Adrenal gland (tissue), 12 donors: ENCODE data around the gene CACNA1C. TPM values are rescaled to one million over a fixed set of nuclear protein-coding genes. Genes with fewer than 3 reads are reported as not detected.

Experiments used
- DNase-seq, 7 donors: peaks; one replicate each; pipeline ENCODE4 v3.0.0-alpha.2; 2019 to 2020
- H3K27ac ChIP-seq, 5 donors: fragments of 200-600 bp; sonication (generic) in 4 of 5; 1 replicate in 3 of 5; 2 replicates in 2 of 5; pipeline versions ENCODE4 v1.5.1 to v1.8.0; 2016 to 2020; ENCODE audit warnings: mild to moderate bottlenecking in 1 of 5
- H3K27me3 ChIP-seq: fragments of 200-600 bp; 2 replicates; pipeline ENCODE4 v1.8.0; 2021
- H3K36me3 ChIP-seq, 2 donors: fragments of 200-600 bp; replicated peaks in 1 of 2; 1 replicate in 1 of 2; 2 replicates in 1 of 2; pipeline versions ENCODE4 v1.5.1 to v1.8.0; 2018 to 2022
- H3K4me1 ChIP-seq, 2 donors: fragments of 200-600 bp; replicated peaks in 1 of 2; 1 replicate in 1 of 2; 2 replicates in 1 of 2; pipeline versions ENCODE4 v1.5.1 to v1.8.0; 2018 to 2021
- H3K4me3 ChIP-seq, 4 donors: fragments of 200-600 bp; sonication (generic) in 3 of 4; one replicate each; pipeline ENCODE4 v1.5.1; 2016 to 2018
- H3K9me3 ChIP-seq, 3 donors: fragments of 200-600 bp; sonication (generic) in 1 of 3; replicated peaks in 1 of 3; 1 replicate in 2 of 3; 2 replicates in 1 of 3; pipeline versions ENCODE4 v1.5.1 to v1.8.0; 2016 to 2021
- CTCF ChIP-seq, 6 experiments: fragments of 450-650 bp in 4 of 6; fragments of 200-600 bp in 2 of 6; sonication (generic) in 1 of 6; IDR thresholded peaks; 1 replicate in 5 of 6; 2 replicates in 1 of 6; pipeline versions ENCODE4 v1.5.1 to v1.8.0; 2016 to 2021; ENCODE audit warnings: antibody characterized with exemption in 6 of 6, mild to moderate bottlenecking in 2 of 6, moderate library complexity in 1 of 6
- POLR2A ChIP-seq, 2 donors: fragments of 450-650 bp; IDR thresholded peaks; one replicate each; pipeline ENCODE4 v1.6.1; 2017; ENCODE audit warnings: antibody characterized with exemption in 2 of 2, mild to moderate bottlenecking in 2 of 2, moderate library complexity in 1 of 2
- WGBS, 4 donors: extraction: QIAGEN DNeasy Blood & Tissue Kit in 2 of 4; methylation state at CpG; one replicate each; pipeline versions ENCODE4 v1.1.5 to v1.1.7; 2013 to 2017; 5-methylcytosine and 5-hydroxymethylcytosine counted together
- intact Hi-C, 2 donors: fragments of 100-400 bp; cut with DNase I; formaldehyde crosslinking; loops; one replicate each; pipeline versions ENCODE4 v1.14.1 to v1.15.0; 2022 to 2023
- polyA plus RNA-seq, 3 donors: library from polyadenylated mRNA; stranded (reverse); fragments of 200-250 nt in 2 of 3; fragments of 350-450 nt in 1 of 3; fragmentation: Illumina TruSeq in 1 of 3; extraction: RNeasy Lipid Tissue Mini Kit (QIAGEN cat#74804) in 1 of 3; gene quantifications; one replicate each; pipeline ENCODE4 v1.2.3, GENCODE V29; 2013 to 2014
- total RNA-seq, 9 donors: library from RNA; depleted of rRNA in 4 of 9; stranded (reverse); fragments of >200 nt in 4 of 9; fragments of 120-200 nt in 1 of 9; fragmentation: NEBNext Ultra II Directional in 1 of 9; extraction: Animal tissue kit (Norgen Biotek cat#: 25700) in 1 of 9; gene quantifications; one replicate each; pipeline versions ENCODE4 v1.1.0 to v1.2.4, GENCODE V29; 2013 to 2023
- donor health status: healthy with polysubstance abuse.
- donor health status: Bipolar disorder and iron deficiency.
- donor health status: DM: yes; HTN: yes; CAD: no.
- donor health status: DM: no; HTN: no; CAD: no.
- donor health status: DM: no; HTN: no; CAD: no.
- donor health status: DM: yes; HTN: yes; CAD: no.

Gene CACNA1C
- total and polyA plus RNA-seq, 12 donors, result 1.4 to 5.8 (median 3.5) TPM

GRCh38 chr12:2301531-2302461, 249.0 kb downstream of the CACNA1C start:
- H3K4me3 ChIP-seq, result no peak overlapping the region
- DNase-seq, result peak; percentile 63 to 76 (median 73)
- intact Hi-C loops, result no loop called here
- peak overlapping the region in 1 of 5 donors; percentile 64 for H3K27ac ChIP-seq
- H3K9me3 ChIP-seq, result no peaks in the 10 kb centered on the region
- no peaks in the 10 kb centered on the region for H3K27me3 ChIP-seq
- H3K36me3 ChIP-seq, result no peaks in the 10 kb centered on the region
- TF ChIP-seq POLR2A (IDR thresholded peaks at IDR 0.05) (no peak), CTCF (IDR thresholded peaks at IDR 0.05) (no peak)
- 50 to 57% (median 53%) methylated on average over 13 to 14 of the region's 14 CpGs for WGBS, 4 donors
- H3K4me1 ChIP-seq, result peaks cover 0 to 19% of the 10 kb centered on the region in 2 donors

GRCh38 chr12:2302711-2303580, 250.2 kb downstream of the CACNA1C start:
- Histone ChIP-seq H3K36me3 (no peaks in the 10 kb centered on the region), H3K4me3 (no peak overlapping the region), H3K27me3 (no peaks in the 10 kb centered on the region), H3K9me3 (no peaks in the 10 kb centered on the region), H3K4me1 (peaks cover 0 to 19% of the 10 kb centered on the region in 2 donors), H3K27ac (peak overlapping the region in 1 of 5 donors; percentile 64)
- 88 to 92% (median 88%) methylated on average over 20 to 21 of the region's 21 CpGs for WGBS, 4 donors
- no peak for TF ChIP-seq CTCF (IDR thresholded peaks at IDR 0.05)
- TF ChIP-seq POLR2A (IDR thresholded peaks at IDR 0.05), result no peak
- intact Hi-C loops, result no loop called here
- no peak for DNase-seq

- peaks cover 0 to 19% of the 10 kb centered on the region in 2 donors for H3K4me1 ChIP-seq
- no peak for DNase-seq
- no peak for TF ChIP-seq POLR2A (IDR thresholded peaks at IDR 0.05)
- TF ChIP-seq CTCF (IDR thresholded peaks at IDR 0.05), result no peak
- no peaks in the 10 kb centered on the region for H3K9me3 ChIP-seq
- no peaks in the 10 kb centered on the region for H3K36me3 ChIP-seq
- H3K27me3 ChIP-seq, result no peaks in the 10 kb centered on the region
- H3K4me3 ChIP-seq, result no peak overlapping the region
- H3K27ac ChIP-seq, result no peak overlapping the region
- intact Hi-C loops, result no loop called here
- 90 to 94% (median 91%) methylated on average over 7 to 12 of the region's 12 CpGs for WGBS, 4 donors
Observed at GRCh38 chr12:2304223-2304622, 251.4 kb downstream of the CACNA1C start.

GRCh38 chr12:2306012-2306411, 253.2 kb downstream of the CACNA1C start:
- 74 to 100% (median 75%) methylated on average over 2 to 3 of the region's 3 CpGs for WGBS, 4 donors
- H3K9me3 ChIP-seq, result no peaks in the 10 kb centered on the region
- H3K27ac ChIP-seq, result no peak overlapping the region
- H3K4me1 ChIP-seq, result peaks cover 0 to 19% of the 10 kb centered on the region in 2 donors
- TF ChIP-seq POLR2A (IDR thresholded peaks at IDR 0.05) (no peak), CTCF (IDR thresholded peaks at IDR 0.05) (no peak)
- no peaks in the 10 kb centered on the region for H3K27me3 ChIP-seq
- DNase-seq, result no peak
- no peaks in the 10 kb centered on the region for H3K36me3 ChIP-seq
- intact Hi-C loops, result no loop called here
- no peak overlapping the region for H3K4me3 ChIP-seq
